Eye (tissue), 1 donor: ENCODE measurements around the gene CELSR1.

Experiments used
- DNase-seq: peaks from one replicate; pipeline ENCODE4 v3.0.0-alpha.2; 2015

Gene CELSR1

GRCh38 chr22:46537225-46537945 lies at the start of gene CELSR1:
CELSR1 (minus strand) TSS chr22:46537620; CDS start chr22:46537170, 450 bp downstream.
- DNase-seq = peak; percentile 60

GRCh38 chr22:46587061-46587460 lies 49.6 kb upstream of the CELSR1 start:
- DNase-seq = no peak

GRCh38 chr22:46586531-46587011 lies 49.2 kb upstream of the CELSR1 start:
- DNase-seq = no peak

GRCh38 chr22:46586123-46586519 lies 48.7 kb upstream of the CELSR1 start:
- no peak for DNase-seq

GRCh38 chr22:46585340-46586122 lies 48.1 kb upstream of the CELSR1 start:
- DNase-seq = no peak

GRCh38 chr22:46584081-46584921 lies 46.9 kb upstream of the CELSR1 start:
- DNase-seq = peak; percentile 61

GRCh38 chr22:46583571-46583970 lies 46.2 kb upstream of the CELSR1 start:
- DNase-seq = no peak

- no peak for DNase-seq
Observed at GRCh38 chr22:46582281-46582933, 45.0 kb upstream of the CELSR1 start.

- no peak for DNase-seq
Observed at GRCh38 chr22:46581538-46582244, 44.3 kb upstream of the CELSR1 start.

GRCh38 chr22:46580940-46581537 lies 43.6 kb upstream of the CELSR1 start:
- DNase-seq = no peak

GRCh38 chr22:46579751-46580449 lies 42.5 kb upstream of the CELSR1 start:
- DNase-seq = no peak

- no peak for DNase-seq
Observed at GRCh38 chr22:46578824-46579561, 41.6 kb upstream of the CELSR1 start.

- no peak for DNase-seq
Observed at GRCh38 chr22:46578251-46578823, 40.9 kb upstream of the CELSR1 start.

- no peak for DNase-seq
Observed at GRCh38 chr22:46577368-46578249, 40.2 kb upstream of the CELSR1 start.

- DNase-seq = peak; percentile 80
Observed at GRCh38 chr22:46576556-46577367, 39.3 kb upstream of the CELSR1 start.

GRCh38 chr22:46575911-46576555 lies 38.6 kb upstream of the CELSR1 start:
- DNase-seq = no peak
